Activated CD4-positive, alpha-beta memory T cell treated with anti-CD3 and anti-CD28 coated beads for 36 hours (primary cell): ENCODE measurements around the gene SMTNL1. TPM values are rescaled to one million over a fixed set of nuclear protein-coding genes. Genes with fewer than 3 reads are reported as not detected.

ENCODE experiments used
- CTCF ChIA-PET: fragments of 350-600 bp; sonication (Branson Sonifier 250); formaldehyde crosslinking; loops from one replicate; lab custom pipeline; 2021; ENCODE audit warnings: antibody characterized with exemption, inconsistent platforms; lab: Charles Lee
- POLR2A ChIA-PET: fragments of 350-600 bp; sonication (Branson Sonifier 250); formaldehyde crosslinking; loops from one replicate; lab custom pipeline; 2021; ENCODE audit warnings: antibody characterized with exemption; lab: Charles Lee
- DNase-seq: peaks from one replicate; pipeline ENCODE4 v3.0.0-alpha.2; 2020
- H3K27ac Mint-ChIP-seq: one replicate; pipeline ENCODE4 v1.8.0; 2021; ENCODE audit warnings: mixed read lengths
- H3K27me3 Mint-ChIP-seq: one replicate; pipeline ENCODE4 v1.8.0; 2021; ENCODE audit warnings: mixed read lengths
- H3K36me3 Mint-ChIP-seq: one replicate; pipeline ENCODE4 v1.8.0; 2021; ENCODE audit warnings: mixed read lengths
- H3K4me1 Mint-ChIP-seq: one replicate; pipeline ENCODE4 v1.8.0; 2021; ENCODE audit warnings: low read depth, mixed read lengths
- H3K4me3 Mint-ChIP-seq: one replicate; pipeline ENCODE4 v1.8.0; 2021; ENCODE audit warnings: mild to moderate bottlenecking, mixed read lengths
- H3K9me3 Mint-ChIP-seq: one replicate; pipeline ENCODE4 v1.8.0; 2021; ENCODE audit warnings: mixed read lengths
- intact Hi-C: fragments of 100-400 bp; cut with micrococcal nuclease; formaldehyde crosslinking; loops from one replicate; pipeline ENCODE4 v1.15.1; 2023
- total RNA-seq, 2 experiments: library from RNA; stranded (reverse); gene quantifications; one replicate each; pipeline ENCODE4 v1.2.3, GENCODE V29; 2021

Gene SMTNL1
- total RNA-seq, 2 experiments from 2014 or later = not detected

- H3K9me3 Mint-ChIP-seq = no peaks in the 10 kb centered on the region
- intact Hi-C loops = no loop called here
- H3K36me3 Mint-ChIP-seq = peaks cover 20% of the 10 kb centered on the region
- peak; percentile 47 for DNase-seq
- CTCF ChIA-PET = interaction anchor here (20.4 kb wide), 1 partner anchor 23 kb away, joined by 562 read pairs; the partner anchor contains the start of genes SLC43A1 and TIMM10
- H3K4me3 Mint-ChIP-seq = no peak overlapping the region
- H3K27ac Mint-ChIP-seq = no peak overlapping the region
- POLR2A ChIA-PET = interaction anchor here (0.7 kb wide), 1 partner anchor 12 kb away, joined by 4 read pairs; no protein-coding TSS in a partner anchor
- H3K4me1 Mint-ChIP-seq = no peaks in the 10 kb centered on the region
- H3K27me3 Mint-ChIP-seq = no peaks in the 10 kb centered on the region
Observed at GRCh38 chr11:57499413-57499982, 37.9 kb upstream of the SMTNL1 start.

GRCh38 chr11:57499983-57500461 is 37.4 kb upstream of the SMTNL1 start:
- Mint-ChIP-seq H3K4me3 (no peak overlapping the region), H3K4me1 (no peaks in the 10 kb centered on the region), H3K9me3 (no peaks in the 10 kb centered on the region), H3K27ac (no peak overlapping the region), H3K36me3 (peaks cover 19% of the 10 kb centered on the region), H3K27me3 (no peaks in the 10 kb centered on the region)
- DNase-seq = no peak
- ChIA-PET POLR2A (interaction anchor here (0.7 kb wide), 1 partner anchor 12 kb away, joined by 4 read pairs; no protein-coding TSS in a partner anchor), CTCF (interaction anchor here (20.4 kb wide), 1 partner anchor 22 kb away, joined by 562 read pairs; the partner anchor contains the start of genes SLC43A1 and TIMM10)
- intact Hi-C loops = no loop called here

- Mint-ChIP-seq H3K4me1 (no peaks in the 10 kb centered on the region), H3K27me3 (no peaks in the 10 kb centered on the region), H3K36me3 (peaks cover 19% of the 10 kb centered on the region), H3K27ac (no peak overlapping the region), H3K4me3 (no peak overlapping the region), H3K9me3 (no peaks in the 10 kb centered on the region)
- ChIA-PET CTCF (interaction anchor here (20.4 kb wide), 1 partner anchor 22 kb away, joined by 562 read pairs; the partner anchor contains the start of genes SLC43A1 and TIMM10), POLR2A (interaction anchor here (0.7 kb wide), 1 partner anchor 11 kb away, joined by 4 read pairs; no protein-coding TSS in a partner anchor)
- intact Hi-C loops = no loop called here
- DNase-seq = no peak
Observed at GRCh38 chr11:57500515-57500914, 36.9 kb upstream of the SMTNL1 start.

- Mint-ChIP-seq H3K4me3 (no peak overlapping the region), H3K4me1 (no peaks in the 10 kb centered on the region), H3K27me3 (no peaks in the 10 kb centered on the region), H3K36me3 (peaks cover 18% of the 10 kb centered on the region), H3K27ac (no peak overlapping the region), H3K9me3 (no peaks in the 10 kb centered on the region)
- POLR2A ChIA-PET = no interaction called here
- intact Hi-C loops = no loop called here
- no peak for DNase-seq
- CTCF ChIA-PET = interaction anchor here (2.2 to 20.4 kb wide), 4 partner anchors 7 to 44 kb away, joined by 8 to 562 read pairs (median 36); partner anchors contain the start of genes SLC43A1 and TIMM10
Observed at GRCh38 chr11:57500926-57501325, 36.5 kb upstream of the SMTNL1 start.

GRCh38 chr11:57501953-57502352 is 35.4 kb upstream of the SMTNL1 start:
- ChIA-PET POLR2A (interaction anchor here (1.2 kb wide), 1 partner anchor 9 kb away, joined by 3 read pairs; no protein-coding TSS in a partner anchor), CTCF (interaction anchor here (1.0 to 20.4 kb wide), 6 partner anchors 8 to 140 kb away, joined by 3 to 562 read pairs (median 8); partner anchors contain the start of genes SLC43A1 and TIMM10)
- no peak for DNase-seq
- H3K9me3 Mint-ChIP-seq = no peaks in the 10 kb centered on the region
- no peak overlapping the region for H3K4me3 Mint-ChIP-seq
- no peaks in the 10 kb centered on the region for H3K27me3 Mint-ChIP-seq
- peaks cover 16% of the 10 kb centered on the region for H3K36me3 Mint-ChIP-seq
- intact Hi-C loops = no loop called here
- no peaks in the 10 kb centered on the region for H3K4me1 Mint-ChIP-seq
- H3K27ac Mint-ChIP-seq = no peak overlapping the region

GRCh38 chr11:57502376-57502775 is 35.0 kb upstream of the SMTNL1 start:
- Mint-ChIP-seq H3K4me3 (no peak overlapping the region), H3K36me3 (peaks cover 15% of the 10 kb centered on the region), H3K27me3 (no peaks in the 10 kb centered on the region), H3K27ac (no peak overlapping the region), H3K4me1 (no peaks in the 10 kb centered on the region), H3K9me3 (no peaks in the 10 kb centered on the region)
- CTCF ChIA-PET = interaction anchor here (1.0 to 20.4 kb wide), 6 partner anchors 8 to 139 kb away, joined by 3 to 562 read pairs (median 8); partner anchors contain the start of genes SLC43A1 and TIMM10
- no peak for DNase-seq
- intact Hi-C loops = no loop called here
- POLR2A ChIA-PET = interaction anchor here (1.2 kb wide), 1 partner anchor 9 kb away, joined by 3 read pairs; no protein-coding TSS in a partner anchor

GRCh38 chr11:57502870-57503269 is 34.5 kb upstream of the SMTNL1 start:
- Mint-ChIP-seq H3K9me3 (no peaks in the 10 kb centered on the region), H3K36me3 (peaks cover 14% of the 10 kb centered on the region)
- POLR2A ChIA-PET = interaction anchor here (0.7 kb wide), 1 partner anchor 330 kb away, joined by 4 read pairs; no protein-coding TSS in a partner anchor

GRCh38 chr11:57504511-57504910 is 32.9 kb upstream of the SMTNL1 start:
- no peak overlapping the region for H3K4me3 Mint-ChIP-seq
- H3K4me1 Mint-ChIP-seq = no peaks in the 10 kb centered on the region

More at GRCh38 chr11:57502870-57503269, 34.5 kb upstream of the SMTNL1 start:
- DNase-seq = no peak
- no peak overlapping the region for H3K27ac Mint-ChIP-seq
- no peak overlapping the region for H3K4me3 Mint-ChIP-seq
- H3K27me3 Mint-ChIP-seq = no peaks in the 10 kb centered on the region
- H3K4me1 Mint-ChIP-seq = no peaks in the 10 kb centered on the region
- CTCF ChIA-PET = interaction anchor here (1.0 to 20.4 kb wide), 6 partner anchors 9 to 139 kb away, joined by 3 to 562 read pairs (median 8); partner anchors contain the start of genes SLC43A1 and TIMM10
- intact Hi-C loops = no loop called here

GRCh38 chr11:57506522-57506921 is 30.9 kb upstream of the SMTNL1 start:
- POLR2A ChIA-PET = no interaction called here

More at GRCh38 chr11:57504511-57504910, 32.9 kb upstream of the SMTNL1 start:
- Mint-ChIP-seq H3K27ac (no peak overlapping the region), H3K9me3 (no peaks in the 10 kb centered on the region), H3K36me3 (peaks cover 10% of the 10 kb centered on the region), H3K27me3 (no peaks in the 10 kb centered on the region)
- intact Hi-C loops = no loop called here
- no peak for DNase-seq
- CTCF ChIA-PET = interaction anchor here (0.9 to 20.4 kb wide), 3 partner anchors 10 to 47 kb away, joined by 3 to 562 read pairs (median 64); partner anchors contain the start of genes SLC43A1 and TIMM10
- POLR2A ChIA-PET = no interaction called here

GRCh38 chr11:57508341-57509170 is 28.8 kb upstream of the SMTNL1 start:
- H3K9me3 Mint-ChIP-seq = no peaks in the 10 kb centered on the region
- H3K4me1 Mint-ChIP-seq = peaks cover 22% of the 10 kb centered on the region
- no peak overlapping the region for H3K4me3 Mint-ChIP-seq
- DNase-seq = no peak
- POLR2A ChIA-PET = no interaction called here
- H3K27ac Mint-ChIP-seq = no peak overlapping the region
- H3K36me3 Mint-ChIP-seq = peaks cover 4% of the 10 kb centered on the region
- intact Hi-C loops = no loop called here
- CTCF ChIA-PET = interaction anchor here (1.1 to 8.5 kb wide), 2 partner anchors 15 to 19 kb away, joined by 5 to 64 read pairs; no protein-coding TSS in a partner anchor
- H3K27me3 Mint-ChIP-seq = no peaks in the 10 kb centered on the region

More at GRCh38 chr11:57506522-57506921, 30.9 kb upstream of the SMTNL1 start:
- CTCF ChIA-PET = interaction anchor here (1.2 to 20.4 kb wide), 5 partner anchors 13 to 48 kb away, joined by 3 to 562 read pairs (median 5); partner anchors contain the start of genes SLC43A1 and TIMM10
- peaks cover 2% of the 10 kb centered on the region for H3K36me3 Mint-ChIP-seq
- H3K27me3 Mint-ChIP-seq = no peaks in the 10 kb centered on the region
- H3K27ac Mint-ChIP-seq = no peak overlapping the region
- intact Hi-C loops = no loop called here
- peaks cover 4% of the 10 kb centered on the region for H3K4me1 Mint-ChIP-seq
- no peak for DNase-seq
- no peak overlapping the region for H3K4me3 Mint-ChIP-seq
- no peaks in the 10 kb centered on the region for H3K9me3 Mint-ChIP-seq
